Stomach (tissue), 4 donors: Measurements from ENCODE around the gene C11orf65.

Source experiments
- CTCF ChIP-seq, 7 experiments: fragments of 450-650 bp in 4 of 7; fragments of 200-600 bp in 3 of 7; sonication (generic) in 3 of 7; IDR thresholded peaks; one replicate each; pipeline ENCODE4 v1.5.1; 2016 to 2019; ENCODE audit warnings: antibody characterized with exemption in 7 of 7, control low read depth in 2 of 7, mild to moderate bottlenecking in 1 of 7
- POLR2A ChIP-seq, 4 donors: fragments of 450-650 bp; IDR thresholded peaks; one replicate each; pipeline ENCODE4 v1.6.1; 2016; ENCODE audit warnings: antibody characterized with exemption in 4 of 4, control low read depth in 2 of 4, mild to moderate bottlenecking in 1 of 4, moderate library complexity in 1 of 4

- TF ChIP-seq CTCF (IDR thresholded peaks at IDR 0.05) (no peak), POLR2A (IDR thresholded peaks at IDR 0.05) (no peak)
These were observed 115.9 kb downstream of the C11orf65 start for GRCh38 chr11:108351468-108351867.
